Measurements from ENCODE around the gene BPIFB4. TPM values are rescaled to one million over a fixed set of nuclear protein-coding genes. Genes with fewer than 3 reads are reported as not detected.

The BPIFB4 gene
- total and polyA plus RNA-seq, 10 donors, result not detected

DNA sequence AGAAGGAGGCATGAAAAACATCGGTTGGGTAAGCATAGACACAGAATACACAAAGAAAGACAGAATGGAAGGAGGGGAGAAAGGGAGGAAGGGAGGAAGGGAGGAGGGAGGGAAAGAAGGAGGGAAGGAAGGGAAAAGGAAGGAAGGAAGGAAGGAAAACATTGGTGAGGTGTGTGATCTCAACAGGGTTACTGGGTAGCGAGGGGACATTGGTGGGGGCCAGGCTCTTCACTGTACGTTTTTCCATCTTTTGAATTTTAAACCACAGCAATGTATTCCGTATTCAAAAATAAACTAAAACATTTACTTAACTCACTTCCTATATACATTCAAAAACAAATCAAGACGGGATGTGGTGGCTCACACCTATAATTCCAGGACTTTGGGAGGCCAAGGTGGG lies 67.9 kb downstream of the BPIFB4 start:
- Histone ChIP-seq H3K27ac (no peak overlapping the region), H3K4me3 (no peak overlapping the region), H3K9me3 (peaks cover 0 to 7% (median 0%) of the 10 kb centered on the region in 8 donors), H3K36me3 (no peaks in the 10 kb centered on the region), H3K4me1 (no peaks in the 10 kb centered on the region), H3K27me3 (replicated peaks in 1 of 7) (peaks cover 0 to 41% (median 9%) of the 10 kb centered on the region in 7 donors)
- TF ChIP-seq POLR2A (IDR thresholded peaks at IDR 0.05) (no peak), POLR2AphosphoS5 (IDR thresholded peaks at IDR 0.05) (no peak)
- TF ChIP-seq, protein P1, sequence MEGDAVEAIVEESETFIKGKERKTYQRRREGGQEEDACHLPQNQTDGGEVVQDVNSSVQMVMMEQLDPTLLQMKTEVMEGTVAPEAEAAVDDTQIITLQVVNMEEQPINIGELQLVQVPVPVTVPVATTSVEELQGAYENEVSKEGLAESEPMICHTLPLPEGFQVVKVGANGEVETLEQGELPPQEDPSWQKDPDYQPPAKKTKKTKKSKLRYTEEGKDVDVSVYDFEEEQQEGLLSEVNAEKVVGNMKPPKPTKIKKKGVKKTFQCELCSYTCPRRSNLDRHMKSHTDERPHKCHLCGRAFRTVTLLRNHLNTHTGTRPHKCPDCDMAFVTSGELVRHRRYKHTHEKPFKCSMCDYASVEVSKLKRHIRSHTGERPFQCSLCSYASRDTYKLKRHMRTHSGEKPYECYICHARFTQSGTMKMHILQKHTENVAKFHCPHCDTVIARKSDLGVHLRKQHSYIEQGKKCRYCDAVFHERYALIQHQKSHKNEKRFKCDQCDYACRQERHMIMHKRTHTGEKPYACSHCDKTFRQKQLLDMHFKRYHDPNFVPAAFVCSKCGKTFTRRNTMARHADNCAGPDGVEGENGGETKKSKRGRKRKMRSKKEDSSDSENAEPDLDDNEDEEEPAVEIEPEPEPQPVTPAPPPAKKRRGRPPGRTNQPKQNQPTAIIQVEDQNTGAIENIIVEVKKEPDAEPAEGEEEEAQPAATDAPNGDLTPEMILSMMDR (IDR thresholded peaks at IDR 0.05 in 8 of 11, conservative IDR thresholded peaks at IDR 0.05 in 3 of 11), result no peak
- no peak for DNase-seq
- intact Hi-C loops (cut with DNase I; ENCODE audit: low total_unique reads), result no loop called here
- 81 to 89% (median 86%) methylated on average over 5 of the region's 5 CpGs for WGBS, 5 donors

DNA sequence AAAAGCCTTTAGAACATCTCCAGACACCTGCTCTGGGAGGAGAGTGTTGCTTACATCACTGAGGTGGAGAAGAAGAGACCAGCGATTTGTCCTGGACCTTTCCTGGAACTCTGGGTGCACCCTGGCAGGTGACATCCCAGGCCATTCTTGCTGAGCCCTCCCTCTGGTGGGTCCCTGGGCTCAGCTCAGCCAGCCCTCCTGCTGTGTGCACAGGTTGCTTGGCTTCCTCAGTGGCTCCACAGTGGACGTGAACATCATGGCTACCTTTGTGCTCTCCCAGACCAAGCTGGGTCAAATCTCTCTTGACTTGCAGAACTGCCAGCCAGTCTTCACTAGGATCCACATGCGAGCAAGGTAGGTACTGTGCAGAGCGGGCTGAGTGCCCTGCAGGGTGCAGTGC lies 68.6 kb downstream of the BPIFB4 start:
- no peak overlapping the region for H3K4me3 ChIP-seq
- TF ChIP-seq, protein P1 (IDR thresholded peaks at IDR 0.05 in 8 of 11, conservative IDR thresholded peaks at IDR 0.05 in 3 of 11), result no peak
- no peak for TF ChIP-seq POLR2AphosphoS5 (IDR thresholded peaks at IDR 0.05)
- no peak for TF ChIP-seq POLR2A (IDR thresholded peaks at IDR 0.05)
- peaks cover 0 to 2% (median 0%) of the 10 kb centered on the region in 8 donors for H3K9me3 ChIP-seq
- DNase-seq, result no peak
- 80 to 90% (median 85%) methylated on average over 3 to 4 of the region's 4 CpGs for WGBS, 5 donors
- H3K36me3 ChIP-seq, result no peaks in the 10 kb centered on the region
- peaks cover 0 to 48% (median 9%) of the 10 kb centered on the region in 7 donors for H3K27me3 ChIP-seq (replicated peaks in 1 of 7)
- no peaks in the 10 kb centered on the region for H3K4me1 ChIP-seq
- H3K27ac ChIP-seq, result no peak overlapping the region
- intact Hi-C loops (cut with DNase I; ENCODE audit: low total_unique reads), result no loop called here

DNA sequence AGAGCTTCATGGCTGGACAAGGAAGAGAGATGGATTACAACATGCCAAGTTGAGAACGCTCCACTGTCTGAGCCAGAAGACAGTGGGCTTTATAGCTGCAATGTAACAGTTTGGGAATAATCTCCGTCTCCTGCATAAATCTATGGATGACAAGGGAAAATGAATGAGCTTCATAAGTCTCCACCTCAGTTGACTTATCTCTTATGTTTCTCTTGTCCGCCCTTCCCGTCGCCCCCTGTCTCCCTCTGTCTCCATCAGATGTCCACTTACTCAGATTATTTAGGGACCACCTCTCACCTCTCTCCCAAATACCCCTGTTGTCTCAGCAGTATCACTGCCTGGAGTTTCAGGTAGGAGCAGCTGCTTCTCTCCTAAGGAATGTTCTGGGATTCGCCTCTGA lies 74.8 kb downstream of the BPIFB4 start:
- 85 to 93% (median 90%) methylated on average over 6 of the region's 6 CpGs for WGBS, 5 donors
- intact Hi-C loops (cut with DNase I; ENCODE audit: low total_unique reads), result no loop called here

DNA sequence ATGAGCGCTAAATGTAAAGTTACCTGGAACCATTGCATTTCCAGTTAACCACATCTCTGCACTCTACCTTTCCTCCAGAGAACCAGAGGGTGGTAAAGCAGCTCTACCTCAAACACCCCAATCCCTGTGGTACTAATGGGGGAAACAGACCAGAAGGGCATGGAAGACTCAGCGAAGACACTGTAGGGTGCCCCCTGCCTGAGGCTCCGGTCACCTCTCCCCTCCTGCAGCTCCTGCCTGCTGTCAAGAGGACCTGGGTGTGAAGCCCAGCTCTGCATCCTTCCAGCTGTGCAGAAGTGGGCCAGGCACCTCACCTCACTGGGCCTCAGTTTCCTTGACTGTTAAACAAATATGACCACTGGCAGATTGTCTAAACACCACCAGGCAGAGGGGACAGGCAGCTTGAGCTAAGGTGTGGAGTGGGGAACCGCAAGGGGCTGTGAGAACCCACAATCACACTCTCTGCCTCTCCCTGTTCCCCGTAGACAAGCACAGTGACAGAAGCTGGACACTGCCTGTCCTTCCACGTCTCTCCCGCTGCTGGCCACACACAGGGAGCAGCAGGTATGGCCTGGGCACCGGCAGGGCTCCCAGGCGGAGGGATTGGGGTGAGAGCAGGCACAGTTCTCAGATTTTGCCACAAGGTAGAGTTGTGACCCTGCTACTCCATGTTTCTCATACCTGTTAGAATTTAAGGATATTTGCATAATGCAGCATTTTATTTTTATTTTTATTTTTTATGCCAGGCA lies 79.4 kb downstream of the BPIFB4 start:
- Histone ChIP-seq H3K27me3 (replicated peaks in 1 of 7) (peaks cover 0 to 41% (median 0%) of the 10 kb centered on the region in 7 donors), H3K4me3 (no peak overlapping the region), H3K9me3 (no peaks in the 10 kb centered on the region), H3K36me3 (no peaks in the 10 kb centered on the region), H3K4me1 (no peaks in the 10 kb centered on the region), H3K27ac (no peak overlapping the region)
- TF ChIP-seq, protein P1 (IDR thresholded peaks at IDR 0.05 in 8 of 11, conservative IDR thresholded peaks at IDR 0.05 in 3 of 11), result no peak
- no peak for TF ChIP-seq POLR2AphosphoS5 (IDR thresholded peaks at IDR 0.05)
- no peak for TF ChIP-seq POLR2A (IDR thresholded peaks at IDR 0.05)
- intact Hi-C loops (cut with DNase I; ENCODE audit: low total_unique reads), result no loop called here
- WGBS, 5 donors, result 74 to 89% (median 84%) methylated on average over 9 of the region's 9 CpGs
- no peak for DNase-seq

More for the DNA sequence above, 74.8 kb downstream of the BPIFB4 start:
- no peak for DNase-seq
- H3K4me1 ChIP-seq, result no peaks in the 10 kb centered on the region
- no peak overlapping the region for H3K4me3 ChIP-seq
- H3K27ac ChIP-seq, result no peak overlapping the region
- no peaks in the 10 kb centered on the region for H3K36me3 ChIP-seq
- peaks cover 0 to 63% (median 0%) of the 10 kb centered on the region in 7 donors for H3K27me3 ChIP-seq (replicated peaks in 1 of 7)
- H3K9me3 ChIP-seq, result no peaks in the 10 kb centered on the region
- TF ChIP-seq POLR2A (IDR thresholded peaks at IDR 0.05) (no peak), POLR2AphosphoS5 (IDR thresholded peaks at IDR 0.05) (no peak)
